GM12878 (cell line): Measurements from ENCODE around the gene LY6G5C. TPM values are rescaled to one million over a fixed set of nuclear protein-coding genes. Genes with fewer than 3 reads are reported as not detected.

Experiments
- ATF7 ChIP-seq: fragments of 450-650 bp; IDR thresholded peaks from 2 replicates; pipeline ENCODE4 v1.6.1; 2016; ENCODE audit warnings: low read depth, mild to moderate bottlenecking
- CBX5 ChIP-seq: sonication (generic); IDR thresholded peaks from 2 replicates; pipeline ENCODE4 v1.6.1; 2016; ENCODE audit warnings: low read depth, moderate library complexity, mild to moderate bottlenecking, inconsistent platforms
- CUX1 ChIP-seq: IDR thresholded peaks from 2 replicates; pipeline ENCODE4 v1.6.1; 2012; ENCODE audit warnings: improper control_type of control experiment, low read depth, low read length; ENCODE audit not compliant: insufficient replicate concordance
- EGR1 ChIP-seq, 2 experiments: IDR thresholded peaks; 1 replicate in 1 of 2; 2 replicates in 1 of 2; pipeline ENCODE4 v1.6.1; 2011 to 2012; ENCODE audit warnings: low read depth in 2 of 2, low read length in 2 of 2, borderline replicate concordance in 1 of 2, mild to moderate bottlenecking in 1 of 2, moderate library complexity in 1 of 2
- HDGF ChIP-seq: fragments of 450-650 bp; IDR thresholded peaks from 2 replicates; pipeline ENCODE4 v1.6.1; 2016; ENCODE audit warnings: antibody characterized with exemption
- IRF4 ChIP-seq: IDR thresholded peaks from 2 replicates; pipeline ENCODE4 v1.6.1; 2011; ENCODE audit warnings: low read depth, low read length
- IRF5 ChIP-seq: fragments of 450-650 bp; IDR thresholded peaks from 2 replicates; pipeline ENCODE4 v1.6.1; 2017; ENCODE audit warnings: borderline replicate concordance
- MTA2 ChIP-seq: fragments of 450-650 bp; IDR thresholded peaks from 2 replicates; pipeline ENCODE4 v1.6.1; 2016; ENCODE audit warnings: low read depth, mild to moderate bottlenecking, moderate library complexity
- NFXL1 ChIP-seq: fragments of 450-650 bp; IDR thresholded peaks from 2 replicates; pipeline ENCODE4 v1.6.1; 2017; ENCODE audit warnings: antibody characterized with exemption, mild to moderate bottlenecking, borderline replicate concordance
- NFYA ChIP-seq: IDR thresholded peaks from 2 replicates; pipeline ENCODE4 v1.6.1; 2011; ENCODE audit warnings: low read depth, mild to moderate bottlenecking, low read length, improper control_type of control experiment, borderline replicate concordance
- NKRF ChIP-seq: fragments of 450-650 bp; conservative IDR thresholded peaks from 2 replicates; pipeline ENCODE4 v1.6.1; 2017; ENCODE audit warnings: mild to moderate bottlenecking, moderate library complexity
- NR2F1 ChIP-seq: fragments of 450-650 bp; conservative IDR thresholded peaks from 2 replicates; pipeline ENCODE4 v1.6.1; 2017; ENCODE audit warnings: mild to moderate bottlenecking
- POU2F2 ChIP-seq: IDR thresholded peaks from 3 replicates; pipeline ENCODE4 v1.6.1; 2011; ENCODE audit warnings: low read depth, mild to moderate bottlenecking, low read length, borderline replicate concordance
- RAD21 ChIP-seq: IDR thresholded peaks from 2 replicates; pipeline ENCODE4 v1.6.1; 2011; ENCODE audit warnings: mild to moderate bottlenecking, low read depth, low read length, moderate library complexity; ENCODE audit not compliant: insufficient read depth
- REST ChIP-seq: IDR thresholded peaks from 2 replicates; pipeline ENCODE4 v1.6.1; 2012; ENCODE audit warnings: mild to moderate bottlenecking, low read depth, low read length
- SIX5 ChIP-seq: IDR thresholded peaks from 2 replicates; pipeline ENCODE4 v1.6.1; 2011; ENCODE audit warnings: mild to moderate bottlenecking, low read depth, low read length, moderate library complexity; ENCODE audit not compliant: severe bottlenecking
- SMARCA5 ChIP-seq: fragments of 450-650 bp; IDR thresholded peaks from 2 replicates; pipeline ENCODE4 v1.6.1; 2017; ENCODE audit warnings: mild to moderate bottlenecking
- SREBF1 ChIP-seq: IDR thresholded peaks from 2 replicates; pipeline ENCODE4 v1.6.1; 2012; ENCODE audit warnings: mild to moderate bottlenecking, low read length
- ZNF217 ChIP-seq: fragments of 450-650 bp; IDR thresholded peaks from 2 replicates; pipeline ENCODE4 v1.6.1; 2017; ENCODE audit warnings: antibody characterized with exemption, mild to moderate bottlenecking
- polyA plus RNA-seq, 11 experiments: library from polyadenylated mRNA; depleted of rRNA in 4 of 11; unstranded in 6 of 11; stranded (reverse) in 5 of 11; fragments of >200 nt; fragmentation: Nextera tagmentation in 4 of 11; fragmentation: Illumina TruSeq in 1 of 11; extraction: Ambion mirVana in 4 of 11; extraction: Trizol in 1 of 11; gene quantifications; 1 replicate in 1 of 11; 2 replicates in 10 of 11; pipeline versions ENCODE4 v1.2.1 to v1.2.3, GENCODE V29; 2011 to 2016; ENCODE audit warnings: inconsistent platforms in 2 of 11, missing spikeins in 2 of 11, low read depth in 1 of 11
- total RNA-seq, 4 experiments: library from RNA; depleted of rRNA in 3 of 4; stranded (reverse); fragments of >200 nt in 3 of 4; fragmentation: Illumina TruSeq in 1 of 4; extraction: Trizol in 1 of 4; gene quantifications; 2 replicates each; pipeline versions ENCODE4 v1.2.1 to v1.2.3, GENCODE V29; 2013 to 2021

The LY6G5C gene
- total and polyA plus RNA-seq, 10 of the 15 experiments (the other 5 are each of a cell fraction or from before 2014, with no cell fraction given): 0.76 to 6.1 (median 1.7) TPM

GRCh38 chr6:31729979-31730630 is 49.2 kb upstream of the LY6G5C start (continued):
- TF ChIP-seq POU2F2 (peak; percentile 39; the same call in 1 of the 3 replicates), SREBF1 (no peak), ATF7 (no peak), MTA2 (no peak), IRF5 (no peak), NR2F1 (no peak), REST (no peak), SIX5 (no peak), NFYA (no peak), CUX1 (no peak), NFXL1 (no peak), EGR1 (IDR thresholded peaks at IDR 0.05; ENCODE audit: borderline replicate concordance in 1 of 2, low read depth in 2 of 2, low read length in 2 of 2) (no peak), RAD21 (no peak), CBX5 (no peak), NKRF (no peak), ZNF217 (peak; percentile 19; the same call in 1 of the 2 replicates), HDGF (no peak), IRF4 (no peak), SMARCA5 (no peak)
